Fibroblast of lung (primary cell): ENCODE measurements around the gene ADRB2. TPM values are rescaled to one million over a fixed set of nuclear protein-coding genes. Genes with fewer than 3 reads are reported as not detected.
A peak's percentile ranks its signal among the peaks of the same experiment; 100 is the strongest.

Experiments used
- DNase-seq, 2 donors: peaks; one replicate each; pipeline versions ENCODE4 v3.0.0 to v3.0.0-alpha.2; 2010; ENCODE audit warnings: low read depth in 2 of 2
- H2AFZ ChIP-seq: 2 replicates; pipeline ENCODE4 v1.5.1; 2012; ENCODE audit warnings: low read length, control low read depth, inconsistent platforms
- H3K27ac ChIP-seq: 2 replicates; pipeline ENCODE4 v1.5.1; 2011; ENCODE audit warnings: low read length, control low read depth; ENCODE audit not compliant: insufficient read depth
- H3K27me3 ChIP-seq: 2 replicates; pipeline ENCODE4 v1.5.1; 2011; ENCODE audit warnings: mild to moderate bottlenecking, low read length; ENCODE audit not compliant: control insufficient read depth, insufficient read depth
- H3K36me3 ChIP-seq: 2 replicates; pipeline ENCODE4 v1.5.1; 2011; ENCODE audit warnings: low read length; ENCODE audit not compliant: control insufficient read depth, insufficient read depth
- H3K4me1 ChIP-seq: 2 replicates; pipeline ENCODE4 v1.5.1; 2011; ENCODE audit warnings: low read length; ENCODE audit not compliant: control insufficient read depth, insufficient read depth; ENCODE audit errors: extremely low read depth
- H3K4me2 ChIP-seq: 2 replicates; pipeline ENCODE4 v1.5.1; 2011; ENCODE audit warnings: low read length, control low read depth; ENCODE audit not compliant: insufficient read depth; ENCODE audit errors: extremely low read depth
- H3K4me3 ChIP-seq, 4 experiments: fragments of 200-600 bp in 1 of 4; sonication (generic) in 1 of 4; replicated peaks in 1 of 4; 2 replicates each; pipeline ENCODE4 v1.5.1; 2011 to 2016; ENCODE audit warnings: low read length in 4 of 4, low read depth in 3 of 4, mild to moderate bottlenecking in 3 of 4, control low read depth in 2 of 4, inconsistent platforms in 1 of 4, mixed read lengths in 1 of 4; ENCODE audit not compliant: insufficient read depth in 1 of 4; ENCODE audit errors: control extremely low read depth in 1 of 4
- H3K79me2 ChIP-seq: 2 replicates; pipeline ENCODE4 v1.5.1; 2012; ENCODE audit warnings: mild to moderate bottlenecking, low read length, inconsistent platforms; ENCODE audit not compliant: control insufficient read depth, insufficient read depth
- H3K9ac ChIP-seq: 2 replicates; pipeline ENCODE4 v1.5.1; 2011; ENCODE audit warnings: mild to moderate bottlenecking, low read length, control low read depth; ENCODE audit not compliant: insufficient read depth
- H3K9me3 ChIP-seq: 2 replicates; pipeline ENCODE4 v1.5.1; 2012; ENCODE audit warnings: low read depth, low read length; ENCODE audit not compliant: control insufficient read depth, insufficient read depth
- H4K20me1 ChIP-seq: 2 replicates; pipeline ENCODE4 v1.5.1; 2011; ENCODE audit warnings: low read length; ENCODE audit not compliant: control insufficient read depth, insufficient read depth; ENCODE audit errors: extremely low read depth
- EZH2 ChIP-seq: IDR thresholded peaks from 2 replicates; pipeline ENCODE4 v1.5.1; 2012; ENCODE audit warnings: low read length, control low read depth, mild to moderate bottlenecking; ENCODE audit errors: missing control alignments
- polyA plus RNA-seq, 2 donors: library from polyadenylated mRNA; depleted of rRNA in 1 of 2; stranded (reverse) in 1 of 2; unstranded in 1 of 2; fragments of >200 nt; gene quantifications; 2 replicates each; pipeline ENCODE4 v1.2.1, GENCODE V29; 2011 to 2012; ENCODE audit warnings: missing spikeins in 1 of 2
- total RNA-seq: library from RNA; depleted of rRNA; stranded (reverse); fragments of >200 nt; gene quantifications from 2 replicates; pipeline ENCODE4 v1.2.1, GENCODE V29; 2014
- TF ChIP-seq, protein P1 (sequence below), 2 donors: IDR thresholded peaks in 1 of 2; conservative IDR thresholded peaks in 1 of 2; 1 replicate in 1 of 2; 2 replicates in 1 of 2; pipeline ENCODE4 v1.5.1; 2011 to 2012; ENCODE audit warnings: low read length in 2 of 2, control low read depth in 1 of 2, inconsistent platforms in 1 of 2, low read depth in 1 of 2, mild to moderate bottlenecking in 1 of 2

ADRB2 gene
- total and polyA plus RNA-seq, 2 donors (not counting 1 experiment from before 2014, with no cell fraction given) = 0.60 to 4.5 TPM

DNA sequence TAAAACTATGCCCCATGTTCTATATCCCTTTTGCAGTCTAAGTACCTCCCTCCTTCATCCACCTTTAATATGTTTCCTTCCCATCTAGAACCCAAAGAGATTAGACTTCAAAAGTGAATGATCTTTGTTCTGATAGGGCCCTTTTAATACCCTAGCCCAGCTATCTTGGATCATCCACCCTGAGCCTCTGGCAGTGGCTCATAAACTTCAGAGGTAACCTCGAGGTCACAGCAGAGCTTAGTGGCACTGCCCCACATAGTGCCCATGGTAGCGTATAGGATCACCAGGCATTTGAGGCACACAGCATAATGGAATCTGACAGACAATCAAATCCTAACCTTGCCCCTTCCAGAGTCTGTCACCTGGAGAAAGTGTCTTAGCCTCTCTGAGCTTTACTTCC lies 15.8 kb downstream of the ADRB2 start:
- Histone ChIP-seq H4K20me1 (no peaks in the 10 kb centered on the region), H3K9ac (no peak overlapping the region), H3K4me1 (peaks cover 6% of the 10 kb centered on the region), H3K27me3 (no peaks in the 10 kb centered on the region), H3K4me2 (no peak overlapping the region), H3K79me2 (no peaks in the 10 kb centered on the region), H2AFZ (no peak overlapping the region), H3K27ac (no peak overlapping the region), H3K9me3 (no peaks in the 10 kb centered on the region), H3K4me3 (no peak overlapping the region), H3K36me3 (no peaks in the 10 kb centered on the region)
- no peak for DNase-seq
- TF ChIP-seq, protein P1, sequence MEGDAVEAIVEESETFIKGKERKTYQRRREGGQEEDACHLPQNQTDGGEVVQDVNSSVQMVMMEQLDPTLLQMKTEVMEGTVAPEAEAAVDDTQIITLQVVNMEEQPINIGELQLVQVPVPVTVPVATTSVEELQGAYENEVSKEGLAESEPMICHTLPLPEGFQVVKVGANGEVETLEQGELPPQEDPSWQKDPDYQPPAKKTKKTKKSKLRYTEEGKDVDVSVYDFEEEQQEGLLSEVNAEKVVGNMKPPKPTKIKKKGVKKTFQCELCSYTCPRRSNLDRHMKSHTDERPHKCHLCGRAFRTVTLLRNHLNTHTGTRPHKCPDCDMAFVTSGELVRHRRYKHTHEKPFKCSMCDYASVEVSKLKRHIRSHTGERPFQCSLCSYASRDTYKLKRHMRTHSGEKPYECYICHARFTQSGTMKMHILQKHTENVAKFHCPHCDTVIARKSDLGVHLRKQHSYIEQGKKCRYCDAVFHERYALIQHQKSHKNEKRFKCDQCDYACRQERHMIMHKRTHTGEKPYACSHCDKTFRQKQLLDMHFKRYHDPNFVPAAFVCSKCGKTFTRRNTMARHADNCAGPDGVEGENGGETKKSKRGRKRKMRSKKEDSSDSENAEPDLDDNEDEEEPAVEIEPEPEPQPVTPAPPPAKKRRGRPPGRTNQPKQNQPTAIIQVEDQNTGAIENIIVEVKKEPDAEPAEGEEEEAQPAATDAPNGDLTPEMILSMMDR (conservative IDR thresholded peaks at IDR 0.05 in 1 of 2, IDR thresholded peaks at IDR 0.05 in 1 of 2; ENCODE audit: low read depth in 1 of 2, low read length in 2 of 2) = no peak
- no peak for TF ChIP-seq EZH2

DNA sequence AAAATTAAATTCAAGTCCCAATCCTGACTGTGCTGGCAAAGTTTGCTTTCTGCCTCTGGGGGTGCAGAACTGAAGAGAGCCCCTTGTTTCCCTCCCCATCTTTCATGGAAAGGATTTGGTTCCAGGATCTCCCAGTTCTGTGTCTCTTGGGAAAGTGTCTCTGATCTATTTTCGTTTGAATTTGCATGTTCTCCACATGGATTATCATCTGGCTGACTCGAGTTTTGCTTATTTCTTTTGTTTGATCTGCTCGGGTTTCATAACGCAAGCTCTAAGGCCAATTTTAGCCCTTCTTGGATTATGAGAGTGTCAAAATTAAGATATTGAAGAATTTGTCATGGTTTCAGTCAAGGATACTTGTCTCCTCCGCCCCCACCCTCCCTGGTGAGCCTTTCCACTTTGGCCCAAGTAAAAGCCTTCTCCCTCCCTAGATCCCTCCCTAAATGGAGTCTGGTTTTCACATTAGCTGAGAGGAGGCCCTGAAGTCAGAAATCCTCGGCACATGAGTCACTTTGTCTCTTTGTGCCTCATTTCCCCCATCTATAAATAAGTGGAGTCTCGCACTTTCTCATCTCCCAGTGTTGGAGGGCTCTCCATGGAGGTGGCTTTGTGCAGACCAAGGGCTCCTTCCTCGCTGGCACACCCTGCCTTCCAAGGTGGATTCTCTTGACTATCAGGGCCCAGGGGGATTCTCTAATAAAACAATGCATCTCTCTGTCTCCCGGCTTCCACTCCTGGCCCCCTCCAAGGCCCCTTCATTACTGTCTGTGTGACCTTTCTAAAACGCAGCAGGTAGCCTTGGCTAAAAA lies 17.3 kb downstream of the ADRB2 start:
- H3K4me1 ChIP-seq = peaks cover 6% of the 10 kb centered on the region
- peak overlapping the region; percentile 20 for H3K4me2 ChIP-seq
- no peak overlapping the region for H2AFZ ChIP-seq
- H3K27ac ChIP-seq = no peak overlapping the region
- no peaks in the 10 kb centered on the region for H3K79me2 ChIP-seq
- no peaks in the 10 kb centered on the region for H3K36me3 ChIP-seq
- no peaks in the 10 kb centered on the region for H4K20me1 ChIP-seq
- H3K4me3 ChIP-seq = no peak overlapping the region
- H3K9ac ChIP-seq = no peak overlapping the region
- TF ChIP-seq, protein P1 (conservative IDR thresholded peaks at IDR 0.05 in 1 of 2, IDR thresholded peaks at IDR 0.05 in 1 of 2; ENCODE audit: low read depth in 1 of 2, low read length in 2 of 2) = no peak
- no peak for TF ChIP-seq EZH2
- peak in 1 of 2 donors; percentile 35 for DNase-seq
- H3K9me3 ChIP-seq = no peaks in the 10 kb centered on the region
- no peaks in the 10 kb centered on the region for H3K27me3 ChIP-seq

DNA sequence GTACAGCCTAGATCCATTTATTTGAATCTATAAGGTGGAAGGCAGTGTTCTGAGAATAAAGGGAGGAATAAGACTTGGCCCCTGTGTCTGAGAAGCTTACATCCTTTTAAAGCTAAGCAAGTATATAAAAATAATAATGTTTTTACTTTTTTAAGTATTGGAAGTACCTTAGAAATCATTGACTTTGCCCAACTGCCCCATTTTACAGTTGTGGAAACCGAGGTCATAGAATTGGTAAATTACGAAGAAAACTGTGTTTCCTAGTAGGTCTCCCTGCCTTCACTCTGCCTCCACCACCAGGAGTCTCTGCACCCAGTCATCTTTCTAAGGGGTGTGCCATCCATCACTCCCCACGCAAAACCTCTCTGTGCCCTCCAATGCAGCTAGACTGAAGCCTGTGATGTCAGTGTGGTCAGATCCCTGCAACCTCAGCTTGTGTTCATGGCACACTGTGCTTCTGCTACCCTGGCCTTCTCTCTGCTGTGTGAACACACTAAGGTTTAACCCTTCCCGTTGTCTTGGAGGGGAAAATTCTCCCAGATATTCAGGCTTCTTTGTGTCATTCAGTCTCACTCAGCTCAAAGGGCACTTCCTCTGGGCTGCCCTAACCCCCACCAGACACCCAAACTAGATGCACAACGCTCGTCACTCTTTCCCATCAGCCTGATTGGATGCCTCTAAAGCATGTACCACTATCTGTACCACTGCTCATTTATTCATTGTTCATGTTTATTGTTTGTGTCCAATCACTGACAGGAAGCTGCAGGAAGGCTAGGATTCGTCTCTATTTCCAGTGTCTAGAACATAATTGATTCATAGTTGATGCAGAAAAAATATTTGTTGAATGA lies 18.2 kb downstream of the ADRB2 start:
- TF ChIP-seq EZH2 = no peak
- TF ChIP-seq, protein P1 (conservative IDR thresholded peaks at IDR 0.05 in 1 of 2, IDR thresholded peaks at IDR 0.05 in 1 of 2; ENCODE audit: low read depth in 1 of 2, low read length in 2 of 2) = no peak
- H3K4me1 ChIP-seq = peaks cover 6% of the 10 kb centered on the region
- no peaks in the 10 kb centered on the region for H3K36me3 ChIP-seq
- no peaks in the 10 kb centered on the region for H3K27me3 ChIP-seq
- no peak overlapping the region for H3K4me2 ChIP-seq
- H3K79me2 ChIP-seq = no peaks in the 10 kb centered on the region
- DNase-seq = peak in 1 of 2 donors; percentile 19
- no peaks in the 10 kb centered on the region for H4K20me1 ChIP-seq
- H3K9ac ChIP-seq = no peak overlapping the region
- no peak overlapping the region for H3K27ac ChIP-seq
- no peak overlapping the region for H2AFZ ChIP-seq
- no peaks in the 10 kb centered on the region for H3K9me3 ChIP-seq
- H3K4me3 ChIP-seq = no peak overlapping the region
